GM19043 (cell line): ENCODE data around the gene EPB41L2.
"Not testable (repeated sequence)": the region's sequence is repeated elsewhere in the genome, so short reads cannot be mapped to it uniquely, and the experiment has no call there.

Experiments used
- ATAC-seq: cut with Tn5 transposase; IDR thresholded peaks from one replicate; pipeline ENCODE4 v1.9.1; 2021; ENCODE audit warnings: low read depth; ENCODE audit not compliant: unreplicated experiment

Gene EPB41L2

GRCh38 chr6:130825772-130826441 lies 237.1 kb downstream of the EPB41L2 start:
- no peak for ATAC-seq

DNA sequence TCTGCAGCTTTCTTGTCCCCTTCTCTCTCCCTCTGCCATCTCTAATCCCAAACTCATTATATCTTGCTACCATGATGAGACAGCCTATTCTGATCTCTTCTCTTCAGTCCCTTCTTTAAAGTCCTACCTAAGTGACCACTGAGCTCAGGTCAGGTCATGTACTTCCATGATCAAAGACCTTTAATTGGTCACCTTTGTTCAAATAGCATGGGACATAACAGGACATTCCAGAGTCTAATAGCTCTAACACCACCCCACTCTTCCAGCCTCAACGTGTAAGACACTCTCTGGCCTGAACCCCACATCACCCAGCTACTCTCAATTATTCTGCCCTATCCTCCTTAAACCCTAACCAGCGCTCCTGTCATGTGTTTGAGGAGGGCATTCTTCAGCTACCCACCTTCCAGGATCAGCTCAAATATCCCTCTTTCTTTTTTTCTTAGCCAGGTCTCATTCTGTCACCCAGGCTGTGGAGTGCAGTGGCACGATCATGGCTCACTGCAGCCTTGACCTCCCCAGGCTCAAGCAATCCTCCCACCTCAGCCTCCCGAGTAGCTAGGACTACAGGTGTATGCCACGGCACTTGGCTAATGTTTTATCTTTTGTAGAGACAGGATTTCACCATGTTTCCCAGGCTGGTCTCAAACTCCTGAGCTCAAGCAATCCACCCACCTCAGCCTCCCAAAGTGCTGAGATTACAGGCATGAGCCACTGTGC lies 237.9 kb downstream of the EPB41L2 start:
- ATAC-seq: no peak

DNA sequence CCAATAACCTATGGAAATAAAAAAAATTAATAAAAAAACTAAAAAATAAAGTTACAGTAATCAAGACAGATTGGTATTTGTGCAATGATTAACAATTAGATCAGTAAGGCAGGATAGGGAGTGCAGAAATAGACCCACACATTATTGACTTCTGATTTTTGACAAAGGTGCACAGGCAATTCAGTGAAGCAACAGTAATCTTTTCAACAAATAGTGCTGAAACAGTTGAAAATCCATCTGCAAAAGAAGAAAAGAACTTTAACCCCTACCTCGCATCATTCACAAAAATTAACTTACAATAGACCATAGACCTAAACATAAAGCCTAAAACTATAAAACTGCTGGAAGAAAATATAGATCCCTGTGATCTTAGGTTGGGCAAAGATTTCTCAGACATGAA lies 240.3 kb downstream of the EPB41L2 start:
- ATAC-seq: no peak

- ATAC-seq: no peak
Measured at GRCh38 chr6:130815200-130816071, 247.6 kb downstream of the EPB41L2 start.

GRCh38 chr6:130814506-130814905 lies 248.5 kb downstream of the EPB41L2 start:
- ATAC-seq: no peak

- no peak for ATAC-seq
Measured at GRCh38 chr6:130811932-130812331, 251.1 kb downstream of the EPB41L2 start.

DNA sequence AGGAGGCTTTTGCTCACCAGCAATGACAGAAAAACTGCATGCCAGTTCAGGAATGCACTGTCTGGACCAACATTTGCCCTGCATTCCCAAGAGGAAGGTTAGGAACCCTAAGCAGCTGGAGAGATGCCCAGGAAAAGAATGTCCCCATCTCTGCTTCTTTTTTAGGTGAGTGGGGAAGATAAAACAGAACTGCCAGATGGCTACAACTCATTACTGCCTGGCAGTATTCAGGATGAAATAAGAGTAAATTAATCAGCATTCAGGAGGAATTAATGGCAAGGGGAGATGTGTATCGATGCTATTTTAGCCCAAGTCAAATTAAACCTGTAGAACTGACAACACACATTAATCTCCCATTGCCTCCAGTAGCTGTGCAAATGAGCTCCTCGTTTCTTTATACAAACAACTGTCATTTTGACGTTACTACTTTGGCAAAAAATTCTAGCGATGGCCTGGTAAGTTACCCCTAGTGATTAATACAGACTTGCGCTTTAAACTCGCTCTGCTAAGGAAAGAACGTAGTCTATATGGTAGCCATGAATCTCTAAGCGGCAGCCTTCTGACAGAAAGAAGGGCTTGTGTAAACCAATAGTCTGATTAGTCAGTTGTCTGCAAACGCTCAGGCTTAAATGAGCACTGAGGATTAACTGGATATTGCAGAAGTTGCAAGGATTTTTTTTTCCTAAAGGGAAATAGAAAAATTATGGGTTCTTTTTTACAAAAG lies 252.6 kb downstream of the EPB41L2 start:
- no peak for ATAC-seq

DNA sequence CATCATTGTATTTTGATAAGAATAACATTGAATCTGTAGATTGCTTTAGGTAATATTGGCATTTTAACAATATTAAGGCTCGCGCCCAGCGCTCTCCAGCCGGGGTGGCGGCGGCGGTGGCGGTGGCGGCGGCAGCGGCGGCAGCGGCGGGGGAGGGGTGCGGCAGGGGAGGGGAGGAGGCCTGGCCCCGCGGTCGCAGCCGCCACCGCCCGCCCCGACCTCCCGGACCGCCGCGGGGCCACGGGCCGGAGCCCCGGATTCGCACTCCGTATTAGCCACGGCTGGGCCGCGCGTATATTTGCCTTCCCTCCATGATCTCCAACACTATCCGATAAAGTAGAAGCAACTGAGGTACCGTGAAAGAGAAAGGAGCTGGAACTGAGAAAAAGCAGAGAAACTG lies 261.7 kb downstream of the EPB41L2 start:
- not testable (repeated sequence) for ATAC-seq

GRCh38 chr6:130797061-130797460 lies 266.0 kb downstream of the EPB41L2 start:
- no peak for ATAC-seq

- ATAC-seq: no peak
Measured at GRCh38 chr6:130796313-130796905, 266.6 kb downstream of the EPB41L2 start.

GRCh38 chr6:130794738-130795137 lies 268.3 kb downstream of the EPB41L2 start:
- ATAC-seq: no peak

DNA sequence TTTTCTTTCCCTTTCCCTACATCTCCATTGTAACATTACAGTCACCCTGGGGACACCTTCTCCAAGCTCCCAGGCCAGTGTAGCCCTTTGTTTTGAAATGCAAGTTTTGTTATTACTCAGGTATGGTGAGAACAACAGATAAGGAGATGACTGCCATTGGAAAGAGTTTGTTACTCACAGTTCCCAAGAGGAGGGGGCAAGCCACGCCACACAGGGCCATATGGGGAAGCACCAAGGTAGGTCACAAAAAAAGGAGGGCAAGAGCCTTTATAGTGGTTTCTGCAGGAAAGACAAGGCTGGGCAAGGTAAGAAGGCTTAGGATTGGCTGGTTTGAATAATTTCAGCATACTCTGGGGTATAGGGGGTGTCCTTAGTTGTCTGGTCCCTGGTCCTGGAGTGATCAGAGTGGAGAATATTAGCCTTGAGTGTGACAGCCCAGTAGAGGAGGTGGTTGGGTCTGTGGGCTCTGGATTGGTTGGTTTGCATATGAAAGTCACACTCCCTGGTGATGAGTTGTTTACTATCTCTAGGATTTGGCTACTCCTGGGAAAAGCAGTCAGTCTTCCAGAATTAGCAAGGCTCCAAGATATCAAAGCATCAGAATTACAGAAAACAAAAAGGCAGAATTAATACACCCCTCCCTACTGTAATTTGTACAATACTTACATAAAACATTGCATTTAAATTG lies 268.9 kb downstream of the EPB41L2 start:
- ATAC-seq: no peak
